Measurements from ENCODE around the gene MAPK7. TPM values are rescaled to one million over a fixed set of nuclear protein-coding genes. Genes with fewer than 3 reads are reported as not detected.

The MAPK7 gene
- total RNA-seq, 2 experiments from 2014 or later: 25.1 to 27.1 TPM

GRCh38 chr17:19397556-19398041 lies 19.3 kb downstream of the MAPK7 start:
- no peak overlapping the region for H3K4me3 Mint-ChIP-seq
- ATAC-seq: no peak
- intact Hi-C loops (cut with micrococcal nuclease): no loop called here
- ChIA-PET POLR2A (interaction anchor here (0.5 kb wide), 1 partner anchor 24 kb away, joined by 3 read pairs; no protein-coding TSS in a partner anchor), CTCF (interaction anchor here (0.7 kb wide), 1 partner anchor 50 kb away, joined by 3 read pairs; no protein-coding TSS in a partner anchor)
- H3K27me3 Mint-ChIP-seq: no peaks in the 10 kb centered on the region
- H3K27ac Mint-ChIP-seq: no peak overlapping the region
- no peak for TF ChIP-seq CTCF (IDR thresholded peaks at IDR 0.05)
- H3K9me3 Mint-ChIP-seq: no peaks in the 10 kb centered on the region
- no peak for DNase-seq
- no peaks in the 10 kb centered on the region for H3K36me3 Mint-ChIP-seq (ENCODE audit: low read depth)
- no peaks in the 10 kb centered on the region for H3K4me1 Mint-ChIP-seq (ENCODE audit: low read depth)

GRCh38 chr17:19398301-19399181 lies 20.2 kb downstream of the MAPK7 start:
- ATAC-seq: no peak
- ChIA-PET CTCF (no interaction called here), POLR2A (interaction anchor here (0.5 to 1.4 kb wide), 2 partner anchors 20 to 25 kb away, joined by 3 to 4 read pairs; partner anchors contain the start of gene MAPK7)
- H3K9me3 Mint-ChIP-seq: no peaks in the 10 kb centered on the region
- no peaks in the 10 kb centered on the region for H3K4me1 Mint-ChIP-seq (ENCODE audit: low read depth)
- H3K4me3 Mint-ChIP-seq: no peak overlapping the region
- intact Hi-C loops (cut with micrococcal nuclease): no loop called here
- no peak for DNase-seq
- TF ChIP-seq CTCF (IDR thresholded peaks at IDR 0.05): no peak
- H3K27me3 Mint-ChIP-seq: no peaks in the 10 kb centered on the region
- H3K27ac Mint-ChIP-seq: no peak overlapping the region
- no peaks in the 10 kb centered on the region for H3K36me3 Mint-ChIP-seq (ENCODE audit: low read depth)

GRCh38 chr17:19399750-19400450 lies 21.6 kb downstream of the MAPK7 start:
- H3K4me3 Mint-ChIP-seq: no peak overlapping the region
- H3K27me3 Mint-ChIP-seq: no peaks in the 10 kb centered on the region

GRCh38 chr17:19401321-19402010 lies 23.2 kb downstream of the MAPK7 start:
- ATAC-seq (no peak), DNase-seq (no peak)
- ChIA-PET POLR2A (interaction anchor here (0.7 kb wide), 1 partner anchor 11 kb away, joined by 3 read pairs; no protein-coding TSS in a partner anchor), CTCF (interaction anchor here (1.1 to 1.5 kb wide), 3 partner anchors 38 to 46 kb away, joined by 3 to 4 read pairs (median 3); partner anchors contain the start of gene B9D1)
- H3K27me3 Mint-ChIP-seq: no peaks in the 10 kb centered on the region
- TF ChIP-seq CTCF (IDR thresholded peaks at IDR 0.05): no peak
- H3K9me3 Mint-ChIP-seq: no peaks in the 10 kb centered on the region
- no peak overlapping the region for H3K27ac Mint-ChIP-seq
- no peaks in the 10 kb centered on the region for H3K4me1 Mint-ChIP-seq (ENCODE audit: low read depth)
- intact Hi-C loops (cut with micrococcal nuclease): no loop called here
- no peak overlapping the region for H3K4me3 Mint-ChIP-seq
- H3K36me3 Mint-ChIP-seq (ENCODE audit: low read depth): no peaks in the 10 kb centered on the region

More at GRCh38 chr17:19399750-19400450, 21.6 kb downstream of the MAPK7 start:
- Mint-ChIP-seq H3K9me3 (no peaks in the 10 kb centered on the region), H3K36me3 (ENCODE audit: low read depth) (no peaks in the 10 kb centered on the region), H3K27ac (no peak overlapping the region), H3K4me1 (ENCODE audit: low read depth) (no peaks in the 10 kb centered on the region)
- no peak for TF ChIP-seq CTCF (IDR thresholded peaks at IDR 0.05)
- DNase-seq: no peak
- ChIA-PET POLR2A (interaction anchor here (1.4 kb wide), 1 partner anchor 21 kb away, joined by 4 read pairs; the partner anchor contains the start of gene MAPK7), CTCF (interaction anchor here (1.5 kb wide), 1 partner anchor 37 kb away, joined by 4 read pairs; the partner anchor contains the start of gene B9D1)
- intact Hi-C loops (cut with micrococcal nuclease): no loop called here
- ATAC-seq: no peak
